Measurements from ENCODE around the gene INPP4B.

The INPP4B gene

GRCh38 chr4:142725886-142726285, 120.2 kb downstream of the INPP4B start:
- H3K9me3 Mint-ChIP-seq = no peaks in the 10 kb centered on the region
- H3K27ac Mint-ChIP-seq = no peak overlapping the region
- H3K36me3 Mint-ChIP-seq (ENCODE audit: low read depth) = no peaks in the 10 kb centered on the region
- no peak for TF ChIP-seq CTCF (IDR thresholded peaks at IDR 0.05; ENCODE audit: unreplicated experiment in 3 of 3)
- no peaks in the 10 kb centered on the region for H3K27me3 Mint-ChIP-seq (ENCODE audit: low read depth)
- H3K4me3 Mint-ChIP-seq = no peak overlapping the region
- H3K4me1 Mint-ChIP-seq = no peaks in the 10 kb centered on the region

- H3K4me1 Mint-ChIP-seq = no peaks in the 10 kb centered on the region
- H3K9me3 Mint-ChIP-seq = no peaks in the 10 kb centered on the region
- H3K27ac Mint-ChIP-seq = no peak overlapping the region
- H3K27me3 Mint-ChIP-seq (ENCODE audit: low read depth) = no peaks in the 10 kb centered on the region
- no peak for TF ChIP-seq CTCF (IDR thresholded peaks at IDR 0.05; ENCODE audit: unreplicated experiment in 3 of 3)
- H3K36me3 Mint-ChIP-seq (ENCODE audit: low read depth) = no peaks in the 10 kb centered on the region
- H3K4me3 Mint-ChIP-seq = no peak overlapping the region
Measured at GRCh38 chr4:142721187-142721586, 124.9 kb downstream of the INPP4B start.

- H3K27ac Mint-ChIP-seq = no peak overlapping the region
- no peaks in the 10 kb centered on the region for H3K36me3 Mint-ChIP-seq (ENCODE audit: low read depth)
- no peaks in the 10 kb centered on the region for H3K4me1 Mint-ChIP-seq
- H3K4me3 Mint-ChIP-seq = no peak overlapping the region
- TF ChIP-seq CTCF (IDR thresholded peaks at IDR 0.05; ENCODE audit: unreplicated experiment in 3 of 3) = peak; percentile 44 to 62 (median 51)
- H3K27me3 Mint-ChIP-seq (ENCODE audit: low read depth) = no peaks in the 10 kb centered on the region
- H3K9me3 Mint-ChIP-seq = no peaks in the 10 kb centered on the region
Measured at GRCh38 chr4:142719854-142720541, 126.1 kb downstream of the INPP4B start.

- H3K4me3 Mint-ChIP-seq = no peak overlapping the region
- no peak for TF ChIP-seq CTCF (IDR thresholded peaks at IDR 0.05; ENCODE audit: unreplicated experiment in 3 of 3)
- no peaks in the 10 kb centered on the region for H3K4me1 Mint-ChIP-seq
- H3K27ac Mint-ChIP-seq = no peak overlapping the region
- no peaks in the 10 kb centered on the region for H3K27me3 Mint-ChIP-seq (ENCODE audit: low read depth)
- no peaks in the 10 kb centered on the region for H3K36me3 Mint-ChIP-seq (ENCODE audit: low read depth)
- no peaks in the 10 kb centered on the region for H3K9me3 Mint-ChIP-seq
Measured at GRCh38 chr4:142718981-142719380, 127.1 kb downstream of the INPP4B start.

GRCh38 chr4:142715727-142716126, 130.4 kb downstream of the INPP4B start:
- Mint-ChIP-seq H3K27me3 (ENCODE audit: low read depth) (no peaks in the 10 kb centered on the region), H3K27ac (no peak overlapping the region), H3K36me3 (ENCODE audit: low read depth) (no peaks in the 10 kb centered on the region), H3K4me1 (no peaks in the 10 kb centered on the region), H3K4me3 (no peak overlapping the region), H3K9me3 (no peaks in the 10 kb centered on the region)
- no peak for TF ChIP-seq CTCF (IDR thresholded peaks at IDR 0.05; ENCODE audit: unreplicated experiment in 3 of 3)

Measured in nephron (organoid).